SK-N-SH (cell line): ENCODE measurements around the gene MSH5. TPM values are rescaled to one million over a fixed set of nuclear protein-coding genes. Genes with fewer than 3 reads are reported as not detected.

Source experiments
- CTCF ChIA-PET: fragments of 300-600, 350-600 bp; formaldehyde crosslinking; extraction: SDS; loops from one replicate; lab custom pipeline; 2021; lab: Yijun Ruan, JAX
- POLR2A ChIA-PET: fragments of 350-600 bp; sonication (Branson Sonifier 250); formaldehyde crosslinking; extraction: SDS; loops from one replicate; lab custom pipeline; 2020; ENCODE audit warnings: antibody characterized with exemption, inconsistent platforms; lab: Yijun Ruan, JAX
- DNase-seq: peaks from one replicate; pipeline ENCODE4 v3.0.0; 2012
- H2AFZ ChIP-seq: fragments of 200-600 bp; sonication (generic); 2 replicates; pipeline ENCODE4 v1.8.1; 2016; ENCODE audit warnings: antibody characterized with exemption, mild to moderate bottlenecking, low read depth
- H3F3A ChIP-seq: fragments of 200-600 bp; sonication (generic); replicated peaks from 2 replicates; pipeline ENCODE3; 2016; ENCODE audit warnings: antibody characterized with exemption, mild to moderate bottlenecking; ENCODE audit not compliant: insufficient read depth
- H3K27ac ChIP-seq, 2 experiments: fragments of 200-500 bp in 1 of 2; fragments of 200-600 bp in 1 of 2; sonication (Bioruptor generic) in 1 of 2; sonication (generic), shearing (Covaris generic) in 1 of 2; 2 replicates each; pipeline versions ENCODE4 v1.5.1 to v1.6.1; 2014 to 2016; ENCODE audit warnings: low read depth in 2 of 2, inconsistent platforms in 1 of 2, low read length in 1 of 2, mild to moderate bottlenecking in 1 of 2, mixed read lengths in 1 of 2
- H3K27me3 ChIP-seq: fragments of 200-600 bp; sonication (generic), shearing (Covaris generic); 2 replicates; pipeline ENCODE4 v1.6.1; 2016; ENCODE audit warnings: mixed run types; ENCODE audit not compliant: insufficient read depth
- H3K36me3 ChIP-seq, 2 experiments: fragments of 200-500 bp in 1 of 2; fragments of 200-600 bp in 1 of 2; sonication (Bioruptor generic) in 1 of 2; sonication (generic) in 1 of 2; replicated peaks in 1 of 2; 2 replicates each; pipeline versions ENCODE3 to v1.5.1; 2014 to 2016; ENCODE audit warnings: low read length in 1 of 2, mild to moderate bottlenecking in 1 of 2; ENCODE audit not compliant: insufficient read depth in 2 of 2, control insufficient read depth in 1 of 2
- H3K4me1 ChIP-seq, 2 experiments: fragments of 200-500 bp in 1 of 2; fragments of 200-600 bp in 1 of 2; sonication (Bioruptor generic) in 1 of 2; sonication (generic), shearing (Covaris generic) in 1 of 2; 2 replicates each; pipeline versions ENCODE4 v1.5.1 to v1.6.1; 2014 to 2016; ENCODE audit warnings: low read depth in 1 of 2, low read length in 1 of 2, mixed run types in 1 of 2; ENCODE audit not compliant: insufficient read depth in 2 of 2, control insufficient read depth in 1 of 2
- H3K4me2 ChIP-seq: fragments of 200-600 bp; sonication (generic), shearing (Covaris generic); 2 replicates; pipeline ENCODE4 v1.6.1; 2017; ENCODE audit warnings: mixed run types
- H3K4me3 ChIP-seq, 2 experiments: fragments of 200-500 bp in 1 of 2; fragments of 200-600 bp in 1 of 2; sonication (Bioruptor generic) in 1 of 2; sonication (generic), shearing (Covaris generic) in 1 of 2; 2 replicates each; pipeline versions ENCODE4 v1.5.1 to v1.8.1; 2014 to 2016; ENCODE audit warnings: low read depth in 2 of 2, inconsistent platforms in 1 of 2, low read length in 1 of 2, mild to moderate bottlenecking in 1 of 2, mixed read lengths in 1 of 2, moderate library complexity in 1 of 2
- H3K79me2 ChIP-seq: fragments of 200-600 bp; sonication (generic); 2 replicates; pipeline ENCODE4 v1.8.1; 2017; ENCODE audit warnings: mild to moderate bottlenecking; ENCODE audit not compliant: insufficient read depth
- H3K9ac ChIP-seq: fragments of 200-600 bp; sonication (generic); 2 replicates; pipeline ENCODE4 v1.6.1; 2017; ENCODE audit warnings: mixed run types
- H3K9me2 ChIP-seq: fragments of 200-600 bp; sonication (generic); 2 replicates; pipeline ENCODE4 v1.6.1; 2017; ENCODE audit warnings: mixed run types
- H3K9me3 ChIP-seq: fragments of 200-600 bp; sonication (generic); 2 replicates; pipeline ENCODE4 v1.6.1; 2017; ENCODE audit warnings: mixed run types, mild to moderate bottlenecking, moderate library complexity
- H4K20me1 ChIP-seq: fragments of 200-600 bp; sonication (generic); 2 replicates; pipeline ENCODE4 v1.6.1; 2017; ENCODE audit warnings: mild to moderate bottlenecking, mixed run types; ENCODE audit not compliant: insufficient read depth
- CTCF ChIP-seq: fragments of 200-600 bp; sonication (generic); IDR thresholded peaks from 2 replicates; pipeline ENCODE4 v1.6.1; 2017; ENCODE audit warnings: antibody characterized with exemption, mild to moderate bottlenecking, moderate library complexity
- ELF1 ChIP-seq: IDR thresholded peaks from 2 replicates; pipeline ENCODE4 v1.4.0; 2012
- FOSL2 ChIP-seq: IDR thresholded peaks from 2 replicates; pipeline ENCODE4 v1.4.0; 2012; ENCODE audit warnings: low read depth, mild to moderate bottlenecking, moderate library complexity, borderline replicate concordance
- IRF3 ChIP-seq: fragments of 150-350 bp; IDR thresholded peaks from 2 replicates; pipeline ENCODE4 v1.6.1; 2016; ENCODE audit warnings: mild to moderate bottlenecking, low read depth, low read length
- JUND ChIP-seq: IDR thresholded peaks from 2 replicates; pipeline ENCODE4 v1.4.0; 2012
- MEF2A ChIP-seq: IDR thresholded peaks from 2 replicates; pipeline ENCODE4 v1.4.0; 2012; ENCODE audit warnings: low read depth, borderline replicate concordance
- NFIC ChIP-seq: IDR thresholded peaks from 2 replicates; pipeline ENCODE4 v1.4.0; 2012; ENCODE audit warnings: borderline replicate concordance
- NRF1 ChIP-seq: IDR thresholded peaks from 2 replicates; pipeline ENCODE4 v1.6.1; 2012; ENCODE audit warnings: low read depth, mild to moderate bottlenecking, low read length
- RXRA ChIP-seq: IDR thresholded peaks from 2 replicates; pipeline ENCODE4 v1.4.0; 2012; ENCODE audit warnings: low read depth, mild to moderate bottlenecking, borderline replicate concordance
- SIN3A ChIP-seq: IDR thresholded peaks from 2 replicates; pipeline ENCODE4 v1.6.1; 2012; ENCODE audit warnings: low read depth, mild to moderate bottlenecking, low read length, moderate library complexity, borderline replicate concordance
- SMC3 ChIP-seq: IDR thresholded peaks from 2 replicates; pipeline ENCODE4 v1.6.1; 2012; ENCODE audit warnings: low read depth, low read length, improper control_type of control experiment
- TCF12 ChIP-seq: IDR thresholded peaks from 2 replicates; pipeline ENCODE4 v1.4.0; 2012
- TEAD4 ChIP-seq: IDR thresholded peaks from 2 replicates; pipeline ENCODE4 v1.4.0; 2012; ENCODE audit warnings: mild to moderate bottlenecking, borderline replicate concordance; ENCODE audit not compliant: insufficient read depth
- USF1 ChIP-seq: IDR thresholded peaks from 2 replicates; pipeline ENCODE4 v1.4.0; 2012; ENCODE audit warnings: low read depth, borderline replicate concordance
- WGBS: methylation state at CpG from one replicate; pipeline ENCODE4 v1.1.6; 2017; ENCODE audit warnings: low lambda C conversion rate; 5-methylcytosine and 5-hydroxymethylcytosine counted together
- polyA plus RNA-seq, 3 experiments: library from polyadenylated mRNA; depleted of rRNA; stranded (reverse); fragments of >200 nt; gene quantifications; 2 replicates each; pipeline ENCODE4 v1.2.3, GENCODE V29; 2012

MSH5 gene
- polyA plus RNA-seq, 1 of the 3 experiments (the other 2 are of a cell fraction): 16.0 TPM

- no peak overlapping the region for H3K27ac ChIP-seq
- ChIA-PET CTCF (interaction anchor here (0.8 to 4.9 kb wide), 4 partner anchors 12 to 81 kb away, joined by 3 to 39 read pairs (median 5); partner anchors contain the start of genes C6orf47 and DDAH2), POLR2A (no interaction called here)
- no peak overlapping the region for H2AFZ ChIP-seq
- H3K9me2 ChIP-seq: no peaks in the 10 kb centered on the region
- DNase-seq: no peak
- peaks cover 6 to 7% of the 10 kb centered on the region in 2 experiments for H3K36me3 ChIP-seq
- H3F3A ChIP-seq: peaks cover 17% of the 10 kb centered on the region
- H3K79me2 ChIP-seq: peaks cover 18% of the 10 kb centered on the region
- H4K20me1 ChIP-seq: no peaks in the 10 kb centered on the region
- H3K4me3 ChIP-seq: no peak overlapping the region
- H3K9ac ChIP-seq: no peak overlapping the region
- WGBS: 92% methylated on average over 2 of the region's 2 CpGs
- peaks cover 8 to 21% of the 10 kb centered on the region in 2 experiments; a peak in 3 of 4 replicates for H3K4me1 ChIP-seq
- no peaks in the 10 kb centered on the region for H3K27me3 ChIP-seq
- H3K9me3 ChIP-seq: no peaks in the 10 kb centered on the region
- TF ChIP-seq SIN3A (no peak), ELF1 (no peak), MEF2A (no peak), NFIC (no peak), IRF3 (no peak), USF1 (no peak), SMC3 (no peak), NRF1 (no peak), TEAD4 (no peak), CTCF (no peak), RXRA (no peak), TCF12 (no peak), FOSL2 (no peak), JUND (no peak)
- H3K4me2 ChIP-seq: no peak overlapping the region
These were observed 2.0 kb downstream of the MSH5 start for GRCh38 chr6:31741815-31742214.

- TF ChIP-seq TCF12: no peak
- TF ChIP-seq, all 33 proteins: peak for 0
- H3F3A ChIP-seq: peaks cover 13% of the 10 kb centered on the region
These were observed 3.1 kb downstream of the MSH5 start for GRCh38 chr6:31742894-31743293.

More at GRCh38 chr6:31742894-31743293, 3.1 kb downstream of the MSH5 start:
- DNase-seq: no peak
- ChIA-PET POLR2A (no interaction called here), CTCF (no interaction called here)
- Histone ChIP-seq H3K4me1 (peaks cover 7 to 11% of the 10 kb centered on the region in 2 experiments; a peak in 2 of 4 replicates), H3K9ac (no peak overlapping the region), H4K20me1 (no peaks in the 10 kb centered on the region), H3K4me2 (no peak overlapping the region), H2AFZ (no peak overlapping the region), H3K27ac (no peak overlapping the region), H3K79me2 (peaks cover 13% of the 10 kb centered on the region), H3K9me2 (no peaks in the 10 kb centered on the region), H3K36me3 (peaks cover 6 to 7% of the 10 kb centered on the region in 2 experiments), H3K4me3 (no peak overlapping the region), H3K27me3 (no peaks in the 10 kb centered on the region), H3K9me3 (no peaks in the 10 kb centered on the region)
- WGBS: 94% methylated on average over 3 of the region's 3 CpGs
